Adrenal gland (tissue), 12 donors: Measurements from ENCODE around the gene TMEM8B. TPM values are rescaled to one million over a fixed set of nuclear protein-coding genes. Genes with fewer than 3 reads are reported as not detected.
A peak's percentile ranks its signal among the peaks of the same experiment; 100 is the strongest.

Experiments
- DNase-seq, 7 donors: peaks; one replicate each; pipeline ENCODE4 v3.0.0-alpha.2; 2019 to 2020
- H3K27ac ChIP-seq, 5 donors: fragments of 200-600 bp; sonication (generic) in 4 of 5; 1 replicate in 3 of 5; 2 replicates in 2 of 5; pipeline versions ENCODE4 v1.5.1 to v1.8.0; 2016 to 2020; ENCODE audit warnings: mild to moderate bottlenecking in 1 of 5
- H3K27me3 ChIP-seq: fragments of 200-600 bp; 2 replicates; pipeline ENCODE4 v1.8.0; 2021
- H3K36me3 ChIP-seq, 2 donors: fragments of 200-600 bp; replicated peaks in 1 of 2; 1 replicate in 1 of 2; 2 replicates in 1 of 2; pipeline versions ENCODE4 v1.5.1 to v1.8.0; 2018 to 2022
- H3K4me1 ChIP-seq, 2 donors: fragments of 200-600 bp; replicated peaks in 1 of 2; 1 replicate in 1 of 2; 2 replicates in 1 of 2; pipeline versions ENCODE4 v1.5.1 to v1.8.0; 2018 to 2021
- H3K4me3 ChIP-seq, 4 donors: fragments of 200-600 bp; sonication (generic) in 3 of 4; one replicate each; pipeline ENCODE4 v1.5.1; 2016 to 2018
- H3K9me3 ChIP-seq, 3 donors: fragments of 200-600 bp; sonication (generic) in 1 of 3; replicated peaks in 1 of 3; 1 replicate in 2 of 3; 2 replicates in 1 of 3; pipeline versions ENCODE4 v1.5.1 to v1.8.0; 2016 to 2021
- CTCF ChIP-seq, 6 experiments: fragments of 450-650 bp in 4 of 6; fragments of 200-600 bp in 2 of 6; sonication (generic) in 1 of 6; IDR thresholded peaks; 1 replicate in 5 of 6; 2 replicates in 1 of 6; pipeline versions ENCODE4 v1.5.1 to v1.8.0; 2016 to 2021; ENCODE audit warnings: antibody characterized with exemption in 6 of 6, mild to moderate bottlenecking in 2 of 6, moderate library complexity in 1 of 6
- POLR2A ChIP-seq, 2 donors: fragments of 450-650 bp; IDR thresholded peaks; one replicate each; pipeline ENCODE4 v1.6.1; 2017; ENCODE audit warnings: antibody characterized with exemption in 2 of 2, mild to moderate bottlenecking in 2 of 2, moderate library complexity in 1 of 2
- WGBS, 4 donors: extraction: QIAGEN DNeasy Blood & Tissue Kit in 2 of 4; methylation state at CpG; one replicate each; pipeline versions ENCODE4 v1.1.5 to v1.1.7; 2013 to 2017; 5-methylcytosine and 5-hydroxymethylcytosine counted together
- intact Hi-C, 2 donors: fragments of 100-400 bp; cut with DNase I; formaldehyde crosslinking; loops; one replicate each; pipeline versions ENCODE4 v1.14.1 to v1.15.0; 2022 to 2023
- polyA plus RNA-seq, 3 donors: library from polyadenylated mRNA; stranded (reverse); fragments of 200-250 nt in 2 of 3; fragments of 350-450 nt in 1 of 3; fragmentation: Illumina TruSeq in 1 of 3; extraction: RNeasy Lipid Tissue Mini Kit (QIAGEN cat#74804) in 1 of 3; gene quantifications; one replicate each; pipeline ENCODE4 v1.2.3, GENCODE V29; 2013 to 2014
- total RNA-seq, 9 donors: library from RNA; depleted of rRNA in 4 of 9; stranded (reverse); fragments of >200 nt in 4 of 9; fragments of 120-200 nt in 1 of 9; fragmentation: NEBNext Ultra II Directional in 1 of 9; extraction: Animal tissue kit (Norgen Biotek cat#: 25700) in 1 of 9; gene quantifications; one replicate each; pipeline versions ENCODE4 v1.1.0 to v1.2.4, GENCODE V29; 2013 to 2023
- donor health status: healthy with polysubstance abuse.
- donor health status: Bipolar disorder and iron deficiency.
- donor health status: DM: yes; HTN: yes; CAD: no.
- donor health status: DM: no; HTN: no; CAD: no.
- donor health status: DM: no; HTN: no; CAD: no.
- donor health status: DM: yes; HTN: yes; CAD: no.

The TMEM8B gene
- total and polyA plus RNA-seq, 12 donors = 5.5 to 43.6 (median 19.8) TPM

- WGBS, 4 donors = 92 to 93% (median 92%) methylated on average over 12 to 13 of the region's 13 CpGs
- peaks cover 0 to 36% of the 10 kb centered on the region in 2 donors for H3K36me3 ChIP-seq
- no peak overlapping the region for H3K27ac ChIP-seq
- TF ChIP-seq POLR2A (IDR thresholded peaks at IDR 0.05) (no peak), CTCF (IDR thresholded peaks at IDR 0.05) (no peak)
- no peaks in the 10 kb centered on the region for H3K9me3 ChIP-seq
- H3K4me3 ChIP-seq = no peak overlapping the region
- intact Hi-C loops = no loop called here
- H3K4me1 ChIP-seq = no peaks in the 10 kb centered on the region
- peak in 1 of 7 donors; percentile 24 for DNase-seq
- no peaks in the 10 kb centered on the region for H3K27me3 ChIP-seq
Observed at GRCh38 chr9:35801328-35802128, 27.5 kb upstream of the TMEM8B start.

- intact Hi-C loops = no loop called here
- H3K27ac ChIP-seq = no peak overlapping the region
- H3K9me3 ChIP-seq = no peaks in the 10 kb centered on the region
- TF ChIP-seq CTCF (IDR thresholded peaks at IDR 0.05) = no peak
- TF ChIP-seq POLR2A (IDR thresholded peaks at IDR 0.05) = no peak
- H3K4me1 ChIP-seq = peaks cover under 1 to 3% of the 10 kb centered on the region in 2 donors
- no peak overlapping the region for H3K4me3 ChIP-seq
- no peaks in the 10 kb centered on the region for H3K27me3 ChIP-seq
- H3K36me3 ChIP-seq = peaks cover 0 to 57% of the 10 kb centered on the region in 2 donors
- 96 to 97% (median 96%) methylated on average over 6 to 8 of the region's 8 CpGs for WGBS, 4 donors
- peak in 1 of 7 donors; percentile 42 for DNase-seq
Observed at GRCh38 chr9:35806101-35806500, 22.9 kb upstream of the TMEM8B start.

- H3K4me3 ChIP-seq = no peak overlapping the region
- WGBS, 4 donors = 91 to 95% (median 93%) methylated on average over 9 of the region's 9 CpGs
- TF ChIP-seq CTCF (IDR thresholded peaks at IDR 0.05) = no peak
- no peak for DNase-seq
- H3K9me3 ChIP-seq = no peaks in the 10 kb centered on the region
- H3K27me3 ChIP-seq = no peaks in the 10 kb centered on the region
- H3K27ac ChIP-seq = no peak overlapping the region
- peaks cover 9 to 20% of the 10 kb centered on the region in 2 donors for H3K4me1 ChIP-seq
- intact Hi-C loops = no loop called here
- H3K36me3 ChIP-seq = peaks cover 0 to 41% of the 10 kb centered on the region in 2 donors
Observed at GRCh38 chr9:35808433-35808832, 20.6 kb upstream of the TMEM8B start.

- peaks cover 0 to 39% of the 10 kb centered on the region in 2 donors for H3K36me3 ChIP-seq
- 82 to 95% (median 90%) methylated on average over 1 to 7 of the region's 7 CpGs for WGBS, 4 donors
Observed at GRCh38 chr9:35810122-35810521, 18.9 kb upstream of the TMEM8B start.

More at GRCh38 chr9:35810122-35810521, 18.9 kb upstream of the TMEM8B start:
- TF ChIP-seq POLR2A (IDR thresholded peaks at IDR 0.05) (no peak), CTCF (IDR thresholded peaks at IDR 0.05) (no peak)
- H3K27me3 ChIP-seq = no peaks in the 10 kb centered on the region
- no peak overlapping the region for H3K27ac ChIP-seq
- H3K4me1 ChIP-seq = peaks cover 19 to 30% of the 10 kb centered on the region in 2 donors
- H3K4me3 ChIP-seq = no peak overlapping the region
- DNase-seq = no peak
- intact Hi-C loops = no loop called here
- no peaks in the 10 kb centered on the region for H3K9me3 ChIP-seq
